HepG2 (cell line): ENCODE measurements around the gene CNNM2. TPM values are rescaled to one million over a fixed set of nuclear protein-coding genes. Genes with fewer than 3 reads are reported as not detected.

Experiments
- ATAC-seq: fragments of 200-7000 bp; cut with Tn5 transposase; 3 replicates; pipeline ENCODE4 v1.9.1; 2020; ENCODE audit warnings: mild to moderate bottlenecking, moderate library complexity
- BruUV-seq: library from RNA; stranded (reverse); fragments of 400-500 nt; replicated peaks from 2 replicates; lab custom pipeline; 2021; lab: Mats Ljungman, UMichigan
- CTCF ChIA-PET: fragments of 300-600 bp; formaldehyde crosslinking; extraction: SDS; loops from one replicate; lab custom pipeline; 2021; ENCODE audit warnings: low total read pairs, inconsistent platforms, low intra/inter-chr PET ratio; lab: Yijun Ruan, JAX
- POLR2A ChIA-PET: fragments of 350-600 bp; sonication (Branson Sonifier 250); formaldehyde crosslinking; loops from one replicate; lab custom pipeline; 2020; ENCODE audit warnings: antibody characterized with exemption, inconsistent platforms; lab: Yijun Ruan, JAX
- DNase-seq: peaks from one replicate; pipeline ENCODE4 v3.0.0-alpha.2; 2015; ENCODE audit warnings: low spot score
- FAIRE-seq: peaks from 3 replicates; lab custom pipeline; 2011; peaks lifted over from hg19 to GRCh38; lab: Jason Lieb, UNC
- H2AFZ ChIP-seq: one replicate; pipeline ENCODE4 v1.6.1; 2011; ENCODE audit warnings: low read length, inconsistent platforms
- H3K27ac ChIP-seq: fragments of 300-600 bp; 3 replicates; pipeline ENCODE4 v1.8.0; 2011; ENCODE audit warnings: mixed run types, mild to moderate bottlenecking, mixed read lengths, low read length, inconsistent platforms; ENCODE audit not compliant: insufficient read depth; ENCODE audit errors: extremely low read length
- H3K27me3 ChIP-seq, 2 experiments: fragments of 200-600 bp in 1 of 2; 2 replicates in 1 of 2; 3 replicates in 1 of 2; pipeline versions ENCODE4 v1.6.0 to v1.8.0; 2011; ENCODE audit warnings: low read length in 2 of 2, mild to moderate bottlenecking in 2 of 2, moderate library complexity in 2 of 2, inconsistent platforms in 1 of 2; ENCODE audit not compliant: insufficient read depth in 2 of 2, control insufficient read depth in 1 of 2
- H3K36me3 ChIP-seq, 2 experiments: fragments of 200-600 bp in 1 of 2; replicated peaks in 1 of 2; 2 replicates in 1 of 2; 3 replicates in 1 of 2; pipeline versions ENCODE4 v1.5.1 to v1.8.0; 2011; ENCODE audit warnings: low read length in 2 of 2, inconsistent platforms in 1 of 2; ENCODE audit not compliant: insufficient read depth in 2 of 2, control insufficient read depth in 1 of 2
- H3K4me1 ChIP-seq: 2 replicates; pipeline ENCODE4 v1.5.1; 2012; ENCODE audit warnings: low read length, inconsistent platforms; ENCODE audit not compliant: insufficient read depth
- H3K4me2 ChIP-seq: 2 replicates; pipeline ENCODE4 v1.6.0; 2011; ENCODE audit warnings: low read depth, low read length, inconsistent platforms
- H3K4me3 ChIP-seq, 3 experiments: fragments of 200-600 bp in 1 of 3; sonication (generic), shearing (Covaris generic) in 1 of 3; replicated peaks in 1 of 3; 2 replicates each; pipeline ENCODE4 v1.5.1; 2011 to 2016; ENCODE audit warnings: low read length in 3 of 3, inconsistent platforms in 2 of 3, low read depth in 2 of 3, mild to moderate bottlenecking in 2 of 3, control low read depth in 1 of 3, mixed read lengths in 1 of 3; ENCODE audit not compliant: insufficient read depth in 1 of 3
- H3K79me2 ChIP-seq: one replicate; pipeline ENCODE4 v1.6.1; 2011; ENCODE audit warnings: low read length, inconsistent platforms; ENCODE audit not compliant: insufficient read depth
- H3K9ac ChIP-seq: 2 replicates; pipeline ENCODE4 v1.6.0; 2011; ENCODE audit warnings: mild to moderate bottlenecking, low read depth, low read length, inconsistent platforms; ENCODE audit not compliant: insufficient read depth
- H3K9me3 ChIP-seq: 2 replicates; pipeline ENCODE4 v1.5.1; 2012; ENCODE audit warnings: mild to moderate bottlenecking, low read length
- H4K20me1 ChIP-seq: 2 replicates; pipeline ENCODE4 v1.6.0; 2011; ENCODE audit warnings: inconsistent platforms, mild to moderate bottlenecking, low read length, moderate library complexity; ENCODE audit not compliant: insufficient read depth
- ARHGAP35 ChIP-seq: sonication (generic); formaldehyde crosslinking; IDR thresholded peaks from 2 replicates; pipeline ENCODE4 v1.9.0; 2022; ENCODE audit warnings: mild to moderate bottlenecking, inconsistent platforms, moderate library complexity, missing genetic modification reagents, borderline replicate concordance
- CEBPB ChIP-seq: IDR thresholded peaks from 2 replicates; pipeline ENCODE4 v1.6.1; 2011; ENCODE audit warnings: low read depth, low read length, improper control_type of control experiment, borderline replicate concordance
- GATAD1 ChIP-seq: IDR thresholded peaks from 2 replicates; pipeline ENCODE4 v1.6.1; 2016; ENCODE audit warnings: missing genetic modification reagents, missing compliant biosample characterization
- STAG1 ChIP-seq: sonication (generic); formaldehyde crosslinking; IDR thresholded peaks from 2 replicates; pipeline ENCODE4 v1.4.0; 2020; ENCODE audit warnings: missing genetic modification reagents
- YEATS2 ChIP-seq: sonication (generic); formaldehyde crosslinking; IDR thresholded peaks from 2 replicates; pipeline ENCODE4 v1.4.0; 2020; ENCODE audit warnings: missing genetic modification reagents, borderline replicate concordance
- ZKSCAN1 ChIP-seq: fragments of 150-350 bp; IDR thresholded peaks from 2 replicates; pipeline ENCODE4 v1.6.1; 2014; ENCODE audit warnings: low read length
- ZNF776 ChIP-seq: sonication (generic); formaldehyde crosslinking; IDR thresholded peaks from 2 replicates; pipeline ENCODE4 v1.4.0; 2020; ENCODE audit warnings: mild to moderate bottlenecking, missing genetic modification reagents
- ZNF879 ChIP-seq: sonication (generic); formaldehyde crosslinking; IDR thresholded peaks from 2 replicates; pipeline ENCODE4 v1.8.1; 2023; ENCODE audit warnings: missing genetic modification reagents
- WGBS: methylation state at CpG from one replicate; pipeline ENCODE4 v1.1.6; 2017; ENCODE audit warnings: low lambda C conversion rate; 5-methylcytosine and 5-hydroxymethylcytosine counted together
- in situ Hi-C: cut with HindIII; loops from 2 replicates; pipeline ENCODE4 v1.10.0; 2017; ENCODE audit warnings: low pct_unique_long_range_greater_than_20kb; ENCODE audit not compliant: extremely low pct_ligation_motif_present
- intact Hi-C: fragments of 100-400 bp; cut with micrococcal nuclease; formaldehyde crosslinking; loops from one replicate; pipeline ENCODE4 v1.10.0; 2022; ENCODE audit not compliant: unreplicated experiment
- polyA plus RNA-seq, 8 experiments: library from polyadenylated mRNA; depleted of rRNA in 3 of 8; stranded (reverse) in 7 of 8; unstranded in 1 of 8; fragments of >200 nt; fragmentation: Illumina TruSeq in 4 of 8; extraction: Trizol in 4 of 8; gene quantifications; 2 replicates each; pipeline versions ENCODE4 v1.2.1 to v1.2.3, GENCODE V29; 2011 to 2016; ENCODE audit warnings: low read depth in 4 of 8, missing spikeins in 1 of 8, mixed read lengths in 1 of 8; ENCODE audit not compliant: insufficient read depth in 1 of 8
- total RNA-seq, 5 experiments: library from RNA; depleted of rRNA; stranded (reverse); fragments of >200 nt; fragmentation: Illumina TruSeq; extraction: Trizol; gene quantifications; 2 replicates each; pipeline ENCODE4 v1.2.3, GENCODE V29; 2016; ENCODE audit warnings: low read depth in 1 of 5
- TF ChIP-seq, protein P1 (sequence below): sonication (generic); formaldehyde crosslinking; IDR thresholded peaks from 2 replicates; pipeline ENCODE4 v1.5.1; 2020; ENCODE audit warnings: mild to moderate bottlenecking, missing genetic modification reagents
- TF ChIP-seq, protein P2 (sequence below): sonication (generic); formaldehyde crosslinking; IDR thresholded peaks from 2 replicates; pipeline ENCODE4 v1.5.0; 2020; ENCODE audit warnings: mild to moderate bottlenecking, missing genetic modification reagents
- TF ChIP-seq, protein P3 (sequence below): sonication (generic); formaldehyde crosslinking; IDR thresholded peaks from 2 replicates; pipeline ENCODE4 v1.4.0; 2020; ENCODE audit warnings: low read depth, mild to moderate bottlenecking, missing genetic modification reagents
- TF ChIP-seq, protein P4 (sequence below): sonication (generic); formaldehyde crosslinking; IDR thresholded peaks from 2 replicates; pipeline ENCODE4 v1.5.0; 2020; ENCODE audit warnings: missing genetic modification reagents

Gene CNNM2
- total and polyA plus RNA-seq, 2 of the 13 experiments (the other 11 are each of a cell fraction or from before 2014, with no cell fraction given): 7.1 to 9.0 TPM

DNA sequence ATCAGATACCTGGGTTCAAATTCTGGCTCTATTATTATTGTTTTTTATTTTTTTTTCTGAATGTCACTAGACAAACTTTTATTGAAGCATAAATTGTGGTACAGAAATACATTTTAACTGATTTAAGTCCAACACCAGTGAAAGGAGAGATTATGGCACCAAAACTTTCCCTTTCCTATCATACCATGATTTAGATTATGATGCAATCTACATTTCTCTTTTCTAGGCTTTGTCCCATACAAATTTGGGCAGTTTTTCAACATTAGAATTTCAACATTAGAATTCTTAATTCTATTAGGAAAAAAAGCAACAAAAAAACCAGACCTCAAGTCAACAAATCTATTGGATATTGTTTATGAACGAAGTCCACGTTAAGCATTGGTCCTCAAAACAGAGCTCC is 37.8 kb upstream of the CNNM2 start (continued):
- TF ChIP-seq, protein P1, sequence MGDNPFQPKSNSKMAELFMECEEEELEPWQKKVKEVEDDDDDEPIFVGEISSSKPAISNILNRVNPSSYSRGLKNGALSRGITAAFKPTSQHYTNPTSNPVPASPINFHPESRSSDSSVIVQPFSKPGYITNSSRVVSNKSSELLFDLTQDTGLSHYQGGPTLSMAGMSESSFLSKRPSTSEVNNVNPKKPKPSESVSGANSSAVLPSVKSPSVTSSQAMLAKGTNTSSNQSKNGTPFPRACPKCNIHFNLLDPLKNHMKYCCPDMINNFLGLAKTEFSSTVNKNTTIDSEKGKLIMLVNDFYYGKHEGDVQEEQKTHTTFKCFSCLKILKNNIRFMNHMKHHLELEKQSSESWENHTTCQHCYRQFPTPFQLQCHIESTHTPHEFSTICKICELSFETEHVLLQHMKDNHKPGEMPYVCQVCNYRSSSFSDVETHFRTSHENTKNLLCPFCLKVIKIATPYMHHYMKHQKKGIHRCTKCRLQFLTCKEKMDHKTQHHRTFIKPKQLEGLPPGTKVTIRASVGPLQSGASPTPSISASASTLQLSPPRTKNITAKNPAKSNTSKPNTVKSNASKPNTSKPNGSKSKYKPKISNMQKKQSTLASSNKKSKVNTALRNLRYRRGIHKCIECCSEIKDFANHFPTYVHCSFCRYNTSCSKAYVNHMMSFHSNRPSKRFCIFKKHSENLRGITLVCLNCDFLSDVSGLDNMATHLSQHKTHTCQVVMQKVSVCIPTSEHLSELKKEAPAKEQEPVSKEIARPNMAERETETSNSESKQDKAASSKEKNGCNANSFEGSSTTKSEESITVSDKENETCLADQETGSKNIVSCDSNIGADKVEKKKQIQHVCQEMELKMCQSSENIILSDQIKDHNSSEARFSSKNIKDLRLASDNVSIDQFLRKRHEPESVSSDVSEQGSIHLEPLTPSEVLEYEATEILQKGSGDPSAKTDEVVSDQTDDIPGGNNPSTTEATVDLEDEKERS (CRISPR knock-in tag): no peak
- TF ChIP-seq ZKSCAN1 (no peak), ZNF776 (CRISPR knock-in tag) (no peak), ARHGAP35 (no peak), ZNF879 (CRISPR knock-in tag) (no peak), CEBPB (peak; percentile 52; the same call in 1 of the 2 replicates), STAG1 (CRISPR knock-in tag) (no peak)
- TF ChIP-seq, protein P2, sequence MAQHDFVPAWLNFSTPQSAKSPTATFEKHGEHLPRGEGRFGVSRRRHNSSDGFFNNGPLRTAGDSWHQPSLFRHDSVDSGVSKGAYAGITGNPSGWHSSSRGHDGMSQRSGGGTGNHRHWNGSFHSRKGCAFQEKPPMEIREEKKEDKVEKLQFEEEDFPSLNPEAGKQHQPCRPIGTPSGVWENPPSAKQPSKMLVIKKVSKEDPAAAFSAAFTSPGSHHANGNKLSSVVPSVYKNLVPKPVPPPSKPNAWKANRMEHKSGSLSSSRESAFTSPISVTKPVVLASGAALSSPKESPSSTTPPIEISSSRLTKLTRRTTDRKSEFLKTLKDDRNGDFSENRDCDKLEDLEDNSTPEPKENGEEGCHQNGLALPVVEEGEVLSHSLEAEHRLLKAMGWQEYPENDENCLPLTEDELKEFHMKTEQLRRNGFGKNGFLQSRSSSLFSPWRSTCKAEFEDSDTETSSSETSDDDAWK (CRISPR knock-in tag): no peak

DNA sequence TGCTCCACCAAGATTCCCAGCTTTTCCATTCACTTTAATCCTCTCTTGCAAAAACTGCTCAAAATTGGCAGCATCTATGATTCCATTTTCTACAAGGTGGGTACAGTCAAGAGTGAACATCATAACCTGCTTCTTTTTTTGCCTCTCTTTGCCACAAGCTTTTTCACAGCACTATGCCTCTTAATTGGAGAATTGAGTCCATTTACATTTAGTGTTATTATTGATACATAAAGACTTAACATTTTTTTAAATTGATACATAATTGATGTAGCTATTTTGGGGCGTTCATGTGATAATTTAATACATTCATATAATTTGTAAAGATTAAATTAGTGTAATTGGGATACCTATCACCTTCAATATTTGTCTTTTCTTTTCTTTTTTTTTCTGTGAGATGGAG is 30.0 kb upstream of the CNNM2 start:
- ChIA-PET CTCF (no interaction called here), POLR2A (no interaction called here)
- no peak overlapping the region for H2AFZ ChIP-seq
- WGBS: 100% methylated on average over 1 of the region's 1 CpG
- H3K36me3 ChIP-seq: peaks cover 0 to 8% of the 10 kb centered on the region in 2 experiments; a peak in 2 of 5 replicates
- TF ChIP-seq, protein P3, sequence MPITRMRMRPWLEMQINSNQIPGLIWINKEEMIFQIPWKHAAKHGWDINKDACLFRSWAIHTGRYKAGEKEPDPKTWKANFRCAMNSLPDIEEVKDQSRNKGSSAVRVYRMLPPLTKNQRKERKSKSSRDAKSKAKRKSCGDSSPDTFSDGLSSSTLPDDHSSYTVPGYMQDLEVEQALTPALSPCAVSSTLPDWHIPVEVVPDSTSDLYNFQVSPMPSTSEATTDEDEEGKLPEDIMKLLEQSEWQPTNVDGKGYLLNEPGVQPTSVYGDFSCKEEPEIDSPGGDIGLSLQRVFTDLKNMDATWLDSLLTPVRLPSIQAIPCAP (CRISPR knock-in tag): no peak
- TF ChIP-seq, protein P4, sequence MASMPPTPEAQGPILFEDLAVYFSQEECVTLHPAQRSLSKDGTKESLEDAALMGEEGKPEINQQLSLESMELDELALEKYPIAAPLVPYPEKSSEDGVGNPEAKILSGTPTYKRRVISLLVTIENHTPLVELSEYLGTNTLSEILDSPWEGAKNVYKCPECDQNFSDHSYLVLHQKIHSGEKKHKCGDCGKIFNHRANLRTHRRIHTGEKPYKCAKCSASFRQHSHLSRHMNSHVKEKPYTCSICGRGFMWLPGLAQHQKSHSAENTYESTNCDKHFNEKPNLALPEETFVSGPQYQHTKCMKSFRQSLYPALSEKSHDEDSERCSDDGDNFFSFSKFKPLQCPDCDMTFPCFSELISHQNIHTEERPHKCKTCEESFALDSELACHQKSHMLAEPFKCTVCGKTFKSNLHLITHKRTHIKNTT (CRISPR knock-in tag): no peak
- TF ChIP-seq YEATS2 (CRISPR knock-in tag) (no peak), GATAD1 (CRISPR knock-in tag) (no peak)
- ATAC-seq (no peak), DNase-seq (no peak), FAIRE-seq (no peak)
- intact Hi-C loops: no loop called here
- H3K4me3 ChIP-seq: no peak overlapping the region
- peaks cover 7% of the 10 kb centered on the region; the same call in 1 of the 2 replicates for H3K4me1 ChIP-seq
- H3K9ac ChIP-seq: no peak overlapping the region
- H3K4me2 ChIP-seq: no peak overlapping the region
- BruUV-seq: no TSS peak
- H3K79me2 ChIP-seq: no peaks in the 10 kb centered on the region
- H3K27ac ChIP-seq: no peak overlapping the region
- H3K9me3 ChIP-seq: no peaks in the 10 kb centered on the region
- in situ Hi-C loops: no loop called here
- H3K27me3 ChIP-seq: no peaks in the 10 kb centered on the region
- no peaks in the 10 kb centered on the region for H4K20me1 ChIP-seq
